HepG2 (cell line): ENCODE results near the gene NFAT5. TPM values are rescaled to one million over a fixed set of nuclear protein-coding genes. Genes with fewer than 3 reads are reported as not detected.
A peak's percentile ranks its signal among the peaks of the same experiment; 100 is the strongest.

Source experiments
- ATAC-seq: fragments of 200-7000 bp; cut with Tn5 transposase; 3 replicates; pipeline ENCODE4 v1.9.1; 2020; ENCODE audit warnings: mild to moderate bottlenecking, moderate library complexity
- BruUV-seq: library from RNA; stranded (reverse); fragments of 400-500 nt; replicated peaks from 2 replicates; lab custom pipeline; 2021; lab: Mats Ljungman, UMichigan
- CTCF ChIA-PET: fragments of 300-600 bp; formaldehyde crosslinking; extraction: SDS; loops from one replicate; lab custom pipeline; 2021; ENCODE audit warnings: low total read pairs, inconsistent platforms, low intra/inter-chr PET ratio; lab: Yijun Ruan, JAX
- POLR2A ChIA-PET: fragments of 350-600 bp; sonication (Branson Sonifier 250); formaldehyde crosslinking; loops from one replicate; lab custom pipeline; 2020; ENCODE audit warnings: antibody characterized with exemption, inconsistent platforms; lab: Yijun Ruan, JAX
- DNase-seq: peaks from one replicate; pipeline ENCODE4 v3.0.0-alpha.2; 2015; ENCODE audit warnings: low spot score
- FAIRE-seq: peaks from 3 replicates; lab custom pipeline; 2011; peaks lifted over from hg19 to GRCh38; lab: Jason Lieb, UNC
- H2AFZ ChIP-seq: one replicate; pipeline ENCODE4 v1.6.1; 2011; ENCODE audit warnings: low read length, inconsistent platforms
- H3K27ac ChIP-seq: fragments of 300-600 bp; 3 replicates; pipeline ENCODE4 v1.8.0; 2011; ENCODE audit warnings: mixed run types, mild to moderate bottlenecking, mixed read lengths, low read length, inconsistent platforms; ENCODE audit not compliant: insufficient read depth; ENCODE audit errors: extremely low read length
- H3K27me3 ChIP-seq, 2 experiments: fragments of 200-600 bp in 1 of 2; 2 replicates in 1 of 2; 3 replicates in 1 of 2; pipeline versions ENCODE4 v1.6.0 to v1.8.0; 2011; ENCODE audit warnings: low read length in 2 of 2, mild to moderate bottlenecking in 2 of 2, moderate library complexity in 2 of 2, inconsistent platforms in 1 of 2; ENCODE audit not compliant: insufficient read depth in 2 of 2, control insufficient read depth in 1 of 2
- H3K36me3 ChIP-seq, 2 experiments: fragments of 200-600 bp in 1 of 2; replicated peaks in 1 of 2; 2 replicates in 1 of 2; 3 replicates in 1 of 2; pipeline versions ENCODE4 v1.5.1 to v1.8.0; 2011; ENCODE audit warnings: low read length in 2 of 2, inconsistent platforms in 1 of 2; ENCODE audit not compliant: insufficient read depth in 2 of 2, control insufficient read depth in 1 of 2
- H3K4me1 ChIP-seq: 2 replicates; pipeline ENCODE4 v1.5.1; 2012; ENCODE audit warnings: low read length, inconsistent platforms; ENCODE audit not compliant: insufficient read depth
- H3K4me2 ChIP-seq: 2 replicates; pipeline ENCODE4 v1.6.0; 2011; ENCODE audit warnings: low read depth, low read length, inconsistent platforms
- H3K4me3 ChIP-seq, 3 experiments: fragments of 200-600 bp in 1 of 3; sonication (generic), shearing (Covaris generic) in 1 of 3; replicated peaks in 1 of 3; 2 replicates each; pipeline ENCODE4 v1.5.1; 2011 to 2016; ENCODE audit warnings: low read length in 3 of 3, inconsistent platforms in 2 of 3, low read depth in 2 of 3, mild to moderate bottlenecking in 2 of 3, control low read depth in 1 of 3, mixed read lengths in 1 of 3; ENCODE audit not compliant: insufficient read depth in 1 of 3
- H3K79me2 ChIP-seq: one replicate; pipeline ENCODE4 v1.6.1; 2011; ENCODE audit warnings: low read length, inconsistent platforms; ENCODE audit not compliant: insufficient read depth
- H3K9ac ChIP-seq: 2 replicates; pipeline ENCODE4 v1.6.0; 2011; ENCODE audit warnings: mild to moderate bottlenecking, low read depth, low read length, inconsistent platforms; ENCODE audit not compliant: insufficient read depth
- H3K9me3 ChIP-seq: 2 replicates; pipeline ENCODE4 v1.5.1; 2012; ENCODE audit warnings: mild to moderate bottlenecking, low read length
- H4K20me1 ChIP-seq: 2 replicates; pipeline ENCODE4 v1.6.0; 2011; ENCODE audit warnings: inconsistent platforms, mild to moderate bottlenecking, low read length, moderate library complexity; ENCODE audit not compliant: insufficient read depth
- KDM3A ChIP-seq: IDR thresholded peaks from 2 replicates; pipeline ENCODE4 v1.6.1; 2018; ENCODE audit warnings: low read depth, missing compliant biosample characterization
- MAFK ChIP-seq, 2 experiments: IDR thresholded peaks in 1 of 2; conservative IDR thresholded peaks in 1 of 2; 2 replicates each; pipeline ENCODE4 v1.6.1; 2011; ENCODE audit warnings: improper control_type of control experiment in 2 of 2, low read length in 2 of 2
- PAX8 ChIP-seq: sonication (generic); formaldehyde crosslinking; IDR thresholded peaks from 2 replicates; pipeline ENCODE4 v1.8.0; 2022; ENCODE audit warnings: mild to moderate bottlenecking, missing genetic modification reagents, borderline replicate concordance
- SETDB1 ChIP-seq: sonication (generic); formaldehyde crosslinking; IDR thresholded peaks from 2 replicates; pipeline ENCODE4 v1.5.1; 2020; ENCODE audit warnings: missing genetic modification reagents, mild to moderate bottlenecking, borderline replicate concordance
- ZFP37 ChIP-seq: sonication (generic); formaldehyde crosslinking; IDR thresholded peaks from 2 replicates; pipeline ENCODE4 v1.4.0; 2020; ENCODE audit warnings: missing genetic modification reagents, borderline replicate concordance
- WGBS: methylation state at CpG from one replicate; pipeline ENCODE4 v1.1.6; 2017; ENCODE audit warnings: low lambda C conversion rate; 5-methylcytosine and 5-hydroxymethylcytosine counted together
- in situ Hi-C: cut with HindIII; loops from 2 replicates; pipeline ENCODE4 v1.10.0; 2017; ENCODE audit warnings: low pct_unique_long_range_greater_than_20kb; ENCODE audit not compliant: extremely low pct_ligation_motif_present
- intact Hi-C: fragments of 100-400 bp; cut with micrococcal nuclease; formaldehyde crosslinking; loops from one replicate; pipeline ENCODE4 v1.10.0; 2022; ENCODE audit not compliant: unreplicated experiment
- polyA plus RNA-seq, 8 experiments: library from polyadenylated mRNA; depleted of rRNA in 3 of 8; stranded (reverse) in 7 of 8; unstranded in 1 of 8; fragments of >200 nt; fragmentation: Illumina TruSeq in 4 of 8; extraction: Trizol in 4 of 8; gene quantifications; 2 replicates each; pipeline versions ENCODE4 v1.2.1 to v1.2.3, GENCODE V29; 2011 to 2016; ENCODE audit warnings: low read depth in 4 of 8, missing spikeins in 1 of 8, mixed read lengths in 1 of 8; ENCODE audit not compliant: insufficient read depth in 1 of 8
- total RNA-seq, 5 experiments: library from RNA; depleted of rRNA; stranded (reverse); fragments of >200 nt; fragmentation: Illumina TruSeq; extraction: Trizol; gene quantifications; 2 replicates each; pipeline ENCODE4 v1.2.3, GENCODE V29; 2016; ENCODE audit warnings: low read depth in 1 of 5

NFAT5 gene
- total and polyA plus RNA-seq, 2 of the 13 experiments (the other 11 are each of a cell fraction or from before 2014, with no cell fraction given), result 20.5 to 54.3 TPM

DNA sequence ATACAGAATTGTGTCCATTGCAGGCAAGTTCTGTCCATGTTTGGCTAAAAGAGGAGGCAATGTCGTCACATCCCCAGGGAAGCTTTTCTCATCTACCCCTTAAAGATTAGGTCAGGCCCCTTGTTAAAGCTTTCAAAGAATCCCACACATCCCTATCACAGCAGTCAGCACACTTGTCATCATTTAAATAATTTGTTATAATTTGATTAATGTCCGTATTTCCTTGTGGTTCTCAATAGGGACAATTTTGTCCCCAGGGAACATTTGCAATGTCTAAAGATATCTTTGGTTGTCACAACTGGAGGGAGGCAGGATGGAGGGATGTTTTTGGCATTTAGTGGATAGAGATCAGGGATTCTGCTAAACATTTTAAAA lies 28.1 kb upstream of the NFAT5 start:
- H3K9ac ChIP-seq, result no peak overlapping the region
- no peak for FAIRE-seq
- ChIA-PET CTCF (no interaction called here), POLR2A (no interaction called here)
- TF ChIP-seq PAX8 (CRISPR knock-in tag) (no peak), SETDB1 (CRISPR knock-in tag) (no peak), KDM3A (CRISPR knock-in tag) (no peak)
- peaks cover 36% of the 10 kb centered on the region for H3K4me1 ChIP-seq
- DNase-seq, result no peak
- in situ Hi-C loops (no loop called here), intact Hi-C loops (no loop called here)
- H3K79me2 ChIP-seq, result no peaks in the 10 kb centered on the region
- H3K27me3 ChIP-seq, result peaks cover 0 to 6% of the 10 kb centered on the region in 2 experiments; a peak in 2 of 5 replicates
- H3K4me2 ChIP-seq, result no peak overlapping the region
- no TSS peak for BruUV-seq
- H3K9me3 ChIP-seq, result no peaks in the 10 kb centered on the region
- ATAC-seq, result no peak
- no peak overlapping the region for H3K27ac ChIP-seq
- WGBS, result 27% methylated on average over 2 of the region's 2 CpGs
- H2AFZ ChIP-seq, result no peak overlapping the region
- no peaks in the 10 kb centered on the region for H3K36me3 ChIP-seq
- no peaks in the 10 kb centered on the region for H4K20me1 ChIP-seq
- H3K4me3 ChIP-seq, result no peak overlapping the region

DNA sequence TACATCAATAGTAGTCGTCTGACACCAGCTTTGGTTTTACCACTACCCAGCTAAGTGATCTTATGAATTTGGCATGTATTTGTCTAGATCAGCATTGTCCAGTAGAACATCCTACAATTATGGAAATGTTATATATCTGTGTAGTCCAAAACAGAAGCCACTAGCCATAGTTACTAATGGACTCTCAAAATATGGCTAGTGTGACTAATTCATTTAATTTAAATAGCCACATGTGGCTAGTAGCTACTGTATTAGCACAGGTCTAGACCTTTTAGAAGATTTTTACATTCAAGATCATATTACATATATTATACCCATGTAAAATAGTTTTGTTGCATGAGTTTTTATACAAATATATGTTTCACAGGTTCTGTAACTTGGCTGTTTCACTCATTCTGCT lies 27.0 kb upstream of the NFAT5 start:
- no peak overlapping the region for H3K9ac ChIP-seq
- no peak overlapping the region for H3K4me3 ChIP-seq
- peaks cover 0 to 6% of the 10 kb centered on the region in 2 experiments; a peak in 2 of 5 replicates for H3K27me3 ChIP-seq
- no peaks in the 10 kb centered on the region for H3K9me3 ChIP-seq
- TF ChIP-seq ZFP37 (CRISPR knock-in tag) (no peak), MAFK (conservative IDR thresholded peaks at IDR 0.05 in 1 of 2, IDR thresholded peaks at IDR 0.05 in 1 of 2; ENCODE audit: low read length in 2 of 2) (0 out of 4 replicates have a peak, but pooled peaks of 1 of the 2 experiments have one; percentile 4)
- H3K79me2 ChIP-seq, result no peaks in the 10 kb centered on the region
- FAIRE-seq, result no peak
- intact Hi-C loops, result no loop called here
- no peak overlapping the region for H3K4me2 ChIP-seq
- no peak overlapping the region for H3K27ac ChIP-seq
- no peak for ATAC-seq
- POLR2A ChIA-PET, result interaction anchor here (1.3 to 1.4 kb wide), 2 partner anchors 9 to 26 kb away, joined by 7 read pairs; partner anchors contain the start of gene NFAT5
- H2AFZ ChIP-seq, result no peak overlapping the region
- WGBS, result 4% methylated on average over 1 of the region's 1 CpG
- CTCF ChIA-PET, result no interaction called here
- H3K36me3 ChIP-seq, result no peaks in the 10 kb centered on the region
- DNase-seq, result no peak
- in situ Hi-C loops, result no loop called here
- H3K4me1 ChIP-seq, result peaks cover 26% of the 10 kb centered on the region
- no peaks in the 10 kb centered on the region for H4K20me1 ChIP-seq
- BruUV-seq, result no TSS peak
